Neural cell (in vitro differentiated cells): ENCODE measurements around the gene PCIF1. TPM values are rescaled to one million over a fixed set of nuclear protein-coding genes. Genes with fewer than 3 reads are reported as not detected.

Experiments used
- H2AFZ ChIP-seq: fragments of 200-600, 300-800 bp; sonication (generic), shearing (Covaris generic); 2 replicates; pipeline ENCODE4 v1.6.0; 2014; ENCODE audit warnings: low read depth, mild to moderate bottlenecking, antibody characterized with exemption, low read length, moderate library complexity
- H3F3A ChIP-seq: fragments of 200-600 bp; shearing (Covaris generic); 2 replicates; pipeline ENCODE4 v1.6.1; 2016; ENCODE audit warnings: mild to moderate bottlenecking, moderate library complexity, mixed read lengths, antibody characterized with exemption, low read length; ENCODE audit not compliant: insufficient read depth, poor library complexity, severe bottlenecking
- H3K27ac ChIP-seq: fragments of 200-600, 300-800 bp; sonication (generic), shearing (Covaris generic); 2 replicates; pipeline ENCODE4 v1.5.1; 2014; ENCODE audit warnings: mild to moderate bottlenecking, low read length, moderate library complexity
- H3K27me3 ChIP-seq: fragments of 300-800, 200-600 bp; sonication (generic), shearing (Covaris generic); 2 replicates; pipeline ENCODE4 v1.6.0; 2014; ENCODE audit warnings: mild to moderate bottlenecking, low read depth, low read length, moderate library complexity; ENCODE audit not compliant: insufficient read depth
- H3K36me3 ChIP-seq: fragments of 300-800, 200-600 bp; sonication (generic), shearing (Covaris generic); 2 replicates; pipeline ENCODE4 v1.5.1; 2014; ENCODE audit warnings: mild to moderate bottlenecking, antibody characterized with exemption, low read length, moderate library complexity; ENCODE audit not compliant: insufficient read depth
- H3K4me2 ChIP-seq: fragments of 300-800, 200-600 bp; sonication (generic), shearing (Covaris generic); 2 replicates; pipeline ENCODE4 v1.6.0; 2014; ENCODE audit warnings: mild to moderate bottlenecking, low read length
- H3K4me3 ChIP-seq: fragments of 300-800, 200-600 bp; sonication (generic), shearing (Covaris generic); 2 replicates; pipeline ENCODE4 v1.5.1; 2014; ENCODE audit warnings: mild to moderate bottlenecking, low read length, moderate library complexity
- H3K79me2 ChIP-seq: fragments of 200-600 bp; shearing (Covaris generic); replicated peaks from 2 replicates; pipeline ENCODE4 v1.6.0; 2014; ENCODE audit warnings: mild to moderate bottlenecking, low read length, moderate library complexity; ENCODE audit not compliant: insufficient read depth
- H3K9ac ChIP-seq: fragments of 300-800, 200-600 bp; sonication (generic), shearing (Covaris generic); 2 replicates; pipeline ENCODE4 v1.6.1; 2016; ENCODE audit warnings: mild to moderate bottlenecking, low read length, mixed read lengths
- H3K9me2 ChIP-seq: fragments of 200-600 bp; shearing (Covaris generic); 2 replicates; pipeline ENCODE4 v1.6.1; 2016; ENCODE audit warnings: mild to moderate bottlenecking, low read length, mixed read lengths; ENCODE audit not compliant: insufficient read depth
- H3K9me3 ChIP-seq: fragments of 200-600, 300-800 bp; sonication (generic), shearing (Covaris generic); 2 replicates; pipeline ENCODE4 v1.6.1; 2016; ENCODE audit warnings: mild to moderate bottlenecking, mixed run types, low read length, moderate library complexity, mixed read lengths
- H4K20me1 ChIP-seq: fragments of 200-600 bp; shearing (Covaris generic); 2 replicates; pipeline ENCODE4 v1.6.1; 2016; ENCODE audit warnings: mild to moderate bottlenecking, mixed run types; ENCODE audit not compliant: insufficient read depth
- EP300 ChIP-seq: fragments of 450-650 bp; conservative IDR thresholded peaks from 2 replicates; pipeline ENCODE4 v1.6.1; 2014; ENCODE audit warnings: antibody characterized with exemption, mild to moderate bottlenecking, moderate library complexity; ENCODE audit not compliant: poor library complexity, severe bottlenecking
- EZH2 ChIP-seq: fragments of 200-600, 300-800 bp; shearing (Covaris generic), sonication (generic); IDR thresholded peaks from 2 replicates; pipeline ENCODE4 v1.6.1; 2014; ENCODE audit warnings: antibody characterized with exemption, low read length, borderline replicate concordance, mild to moderate bottlenecking; ENCODE audit not compliant: insufficient read depth, poor library complexity, severe bottlenecking
- MXI1 ChIP-seq: fragments of 450-650 bp; conservative IDR thresholded peaks from 2 replicates; pipeline ENCODE4 v1.6.1; 2014; ENCODE audit warnings: antibody characterized with exemption, mild to moderate bottlenecking; ENCODE audit not compliant: poor library complexity, severe bottlenecking
- POLR2AphosphoS5 ChIP-seq: IDR thresholded peaks from 2 replicates; pipeline ENCODE4 v1.6.1; 2012
- RAD21 ChIP-seq: fragments of 450-650 bp; conservative IDR thresholded peaks from 2 replicates; pipeline ENCODE4 v1.6.1; 2014; ENCODE audit warnings: antibody characterized with exemption, mild to moderate bottlenecking, moderate library complexity
- SMC3 ChIP-seq: fragments of 450-650 bp; conservative IDR thresholded peaks from 2 replicates; pipeline ENCODE4 v1.6.1; 2014; ENCODE audit warnings: antibody characterized with exemption, mild to moderate bottlenecking, moderate library complexity; ENCODE audit not compliant: poor library complexity
- TAF1 ChIP-seq: IDR thresholded peaks from 2 replicates; pipeline ENCODE4 v1.6.1; 2012; ENCODE audit warnings: low read depth
- polyA plus RNA-seq: library from polyadenylated mRNA; depleted of rRNA; stranded (reverse); fragments of >200 nt; gene quantifications from 2 replicates; pipeline ENCODE4 v1.2.3, GENCODE V29; 2014
- TF ChIP-seq, protein P1 (sequence below): IDR thresholded peaks from 2 replicates; pipeline ENCODE4 v1.6.1; 2012; ENCODE audit warnings: borderline replicate concordance
- TF ChIP-seq, protein P2 (sequence below): fragments of 450-650 bp; IDR thresholded peaks from 2 replicates; pipeline ENCODE4 v1.5.1; 2014; ENCODE audit warnings: antibody characterized with exemption, mild to moderate bottlenecking, moderate library complexity; ENCODE audit not compliant: poor library complexity, severe bottlenecking

PCIF1 gene
- polyA plus RNA-seq, 1 donor from 2014 or later: 28.3 TPM

DNA sequence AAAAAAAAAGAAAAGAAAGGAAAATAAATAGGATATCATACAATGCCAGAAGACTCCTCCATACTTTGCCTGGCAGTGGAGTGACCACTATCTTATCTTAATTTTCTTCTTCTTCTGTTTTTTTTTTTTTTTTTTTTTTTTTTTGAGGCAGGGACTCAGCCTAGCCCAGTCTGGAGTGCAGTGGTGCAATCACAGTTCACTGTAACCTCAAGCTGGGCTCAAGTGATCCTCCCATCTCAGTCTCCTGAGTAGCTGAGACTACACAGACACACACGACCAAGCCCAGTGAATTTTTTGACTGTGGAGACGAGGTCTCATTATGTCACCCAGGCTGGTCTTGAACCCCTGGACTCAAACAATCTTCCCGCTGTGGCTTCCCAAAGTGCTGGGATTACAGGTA lies 57.1 kb downstream of the PCIF1 start:
- H3K36me3 ChIP-seq: no peaks in the 10 kb centered on the region
- no peak overlapping the region for H3K4me2 ChIP-seq
- no peak overlapping the region for H2AFZ ChIP-seq
- H3K27me3 ChIP-seq: no peaks in the 10 kb centered on the region
- TF ChIP-seq, protein P1, sequence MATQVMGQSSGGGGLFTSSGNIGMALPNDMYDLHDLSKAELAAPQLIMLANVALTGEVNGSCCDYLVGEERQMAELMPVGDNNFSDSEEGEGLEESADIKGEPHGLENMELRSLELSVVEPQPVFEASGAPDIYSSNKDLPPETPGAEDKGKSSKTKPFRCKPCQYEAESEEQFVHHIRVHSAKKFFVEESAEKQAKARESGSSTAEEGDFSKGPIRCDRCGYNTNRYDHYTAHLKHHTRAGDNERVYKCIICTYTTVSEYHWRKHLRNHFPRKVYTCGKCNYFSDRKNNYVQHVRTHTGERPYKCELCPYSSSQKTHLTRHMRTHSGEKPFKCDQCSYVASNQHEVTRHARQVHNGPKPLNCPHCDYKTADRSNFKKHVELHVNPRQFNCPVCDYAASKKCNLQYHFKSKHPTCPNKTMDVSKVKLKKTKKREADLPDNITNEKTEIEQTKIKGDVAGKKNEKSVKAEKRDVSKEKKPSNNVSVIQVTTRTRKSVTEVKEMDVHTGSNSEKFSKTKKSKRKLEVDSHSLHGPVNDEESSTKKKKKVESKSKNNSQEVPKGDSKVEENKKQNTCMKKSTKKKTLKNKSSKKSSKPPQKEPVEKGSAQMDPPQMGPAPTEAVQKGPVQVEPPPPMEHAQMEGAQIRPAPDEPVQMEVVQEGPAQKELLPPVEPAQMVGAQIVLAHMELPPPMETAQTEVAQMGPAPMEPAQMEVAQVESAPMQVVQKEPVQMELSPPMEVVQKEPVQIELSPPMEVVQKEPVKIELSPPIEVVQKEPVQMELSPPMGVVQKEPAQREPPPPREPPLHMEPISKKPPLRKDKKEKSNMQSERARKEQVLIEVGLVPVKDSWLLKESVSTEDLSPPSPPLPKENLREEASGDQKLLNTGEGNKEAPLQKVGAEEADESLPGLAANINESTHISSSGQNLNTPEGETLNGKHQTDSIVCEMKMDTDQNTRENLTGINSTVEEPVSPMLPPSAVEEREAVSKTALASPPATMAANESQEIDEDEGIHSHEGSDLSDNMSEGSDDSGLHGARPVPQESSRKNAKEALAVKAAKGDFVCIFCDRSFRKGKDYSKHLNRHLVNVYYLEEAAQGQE: no peak
- TF ChIP-seq, protein P2, sequence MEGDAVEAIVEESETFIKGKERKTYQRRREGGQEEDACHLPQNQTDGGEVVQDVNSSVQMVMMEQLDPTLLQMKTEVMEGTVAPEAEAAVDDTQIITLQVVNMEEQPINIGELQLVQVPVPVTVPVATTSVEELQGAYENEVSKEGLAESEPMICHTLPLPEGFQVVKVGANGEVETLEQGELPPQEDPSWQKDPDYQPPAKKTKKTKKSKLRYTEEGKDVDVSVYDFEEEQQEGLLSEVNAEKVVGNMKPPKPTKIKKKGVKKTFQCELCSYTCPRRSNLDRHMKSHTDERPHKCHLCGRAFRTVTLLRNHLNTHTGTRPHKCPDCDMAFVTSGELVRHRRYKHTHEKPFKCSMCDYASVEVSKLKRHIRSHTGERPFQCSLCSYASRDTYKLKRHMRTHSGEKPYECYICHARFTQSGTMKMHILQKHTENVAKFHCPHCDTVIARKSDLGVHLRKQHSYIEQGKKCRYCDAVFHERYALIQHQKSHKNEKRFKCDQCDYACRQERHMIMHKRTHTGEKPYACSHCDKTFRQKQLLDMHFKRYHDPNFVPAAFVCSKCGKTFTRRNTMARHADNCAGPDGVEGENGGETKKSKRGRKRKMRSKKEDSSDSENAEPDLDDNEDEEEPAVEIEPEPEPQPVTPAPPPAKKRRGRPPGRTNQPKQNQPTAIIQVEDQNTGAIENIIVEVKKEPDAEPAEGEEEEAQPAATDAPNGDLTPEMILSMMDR: no peak
- no peak for TF ChIP-seq SMC3
- no peak for TF ChIP-seq MXI1
- no peak for TF ChIP-seq RAD21
- no peak for TF ChIP-seq POLR2AphosphoS5
- no peak for TF ChIP-seq EP300
- no peak for TF ChIP-seq EZH2
- no peak for TF ChIP-seq TAF1
- no peaks in the 10 kb centered on the region for H4K20me1 ChIP-seq
- no peaks in the 10 kb centered on the region for H3K79me2 ChIP-seq
- H3K9me2 ChIP-seq: no peaks in the 10 kb centered on the region
- H3K4me3 ChIP-seq: no peak overlapping the region
- no peaks in the 10 kb centered on the region for H3K9me3 ChIP-seq
- no peak overlapping the region for H3K9ac ChIP-seq
- no peak overlapping the region for H3K27ac ChIP-seq
- H3F3A ChIP-seq: no peaks in the 10 kb centered on the region

DNA sequence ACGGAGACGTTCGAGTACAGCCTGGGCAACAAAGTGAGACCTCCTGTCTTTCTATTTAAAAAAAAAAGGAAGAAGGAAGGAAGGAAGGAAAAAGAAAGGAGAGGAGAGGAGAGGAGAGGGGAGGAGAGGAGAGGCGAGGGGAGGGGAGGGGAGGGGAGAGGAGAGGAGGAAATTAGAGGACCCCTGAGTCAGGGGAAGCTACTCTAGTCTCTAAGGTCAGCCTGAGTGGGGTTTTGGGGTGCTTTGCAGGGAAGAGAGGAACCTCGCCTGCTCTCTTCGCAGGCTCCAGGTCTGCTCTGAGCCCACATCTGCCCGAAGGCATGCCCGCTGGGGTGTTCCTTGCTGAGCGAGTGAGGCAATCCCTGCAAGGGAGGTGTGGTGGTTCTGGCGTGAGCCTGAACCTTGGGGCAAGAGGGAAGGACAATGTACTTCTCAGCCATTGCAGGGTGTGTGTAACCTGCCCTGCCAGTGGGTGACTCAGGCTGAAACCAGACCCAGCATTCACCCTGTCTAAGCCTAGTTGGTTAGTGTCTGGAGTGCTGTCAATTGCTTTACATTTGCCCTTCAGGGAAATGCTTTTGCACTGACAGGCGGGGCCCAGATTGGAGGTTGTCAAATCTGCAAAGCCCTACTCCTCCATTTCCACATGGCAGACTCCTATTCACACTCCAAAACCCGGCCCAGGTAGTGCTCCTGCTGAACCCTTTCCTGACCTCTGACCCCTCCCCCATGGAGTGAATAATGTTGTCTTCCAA lies 58.9 kb downstream of the PCIF1 start:
- Histone ChIP-seq H3K36me3 (no peaks in the 10 kb centered on the region), H3K9ac (no peak overlapping the region)
- no peak for TF ChIP-seq EZH2
- TF ChIP-seq, protein P1: no peak
- TF ChIP-seq POLR2AphosphoS5: no peak

More for the DNA sequence above, 58.9 kb downstream of the PCIF1 start:
- Histone ChIP-seq H3K79me2 (no peaks in the 10 kb centered on the region), H3K9me2 (no peaks in the 10 kb centered on the region), H4K20me1 (no peaks in the 10 kb centered on the region), H3F3A (no peaks in the 10 kb centered on the region), H3K4me3 (no peak overlapping the region), H3K4me2 (no peak overlapping the region), H2AFZ (no peak overlapping the region), H3K27ac (no peak overlapping the region), H3K9me3 (no peaks in the 10 kb centered on the region), H3K27me3 (no peaks in the 10 kb centered on the region)
